GM20431 (cell line): Measurements from ENCODE around the gene ARL6.

Experiments used
- in situ Hi-C: fragments of 300-500 bp; cut with MseI, MboI; formaldehyde crosslinking; loops from one replicate; pipeline ENCODE4 v1.15.0; 2020; ENCODE audit warnings: low sequenced_read_pairs; ENCODE audit not compliant: unreplicated experiment

Gene ARL6

GRCh38 chr3:97764407-97765238, at the start of gene ARL6:
ARL6 (plus strand) TSS chr3:97764758; CDS start chr3:97768108, 3,350 bp downstream.
- in situ Hi-C loops, result no loop called here

- in situ Hi-C loops, result no loop called here
These were observed 45.3 kb upstream of the ARL6 start for GRCh38 chr3:97719156-97719821.

- in situ Hi-C loops, result no loop called here
These were observed 44.1 kb upstream of the ARL6 start for GRCh38 chr3:97720417-97720816.

- in situ Hi-C loops, result no loop called here
These were observed 43.1 kb upstream of the ARL6 start for GRCh38 chr3:97721446-97721845.

GRCh38 chr3:97736928-97737327, 27.6 kb upstream of the ARL6 start:
- in situ Hi-C loops, result no loop called here

GRCh38 chr3:97738761-97739160, 25.8 kb upstream of the ARL6 start:
- in situ Hi-C loops, result no loop called here

GRCh38 chr3:97742036-97742435, 22.5 kb upstream of the ARL6 start:
- in situ Hi-C loops, result no loop called here

- in situ Hi-C loops, result no loop called here
These were observed 20.3 kb upstream of the ARL6 start for GRCh38 chr3:97744289-97744688.

GRCh38 chr3:97763586-97764406, 762 bp upstream of the ARL6 start:
- in situ Hi-C loops, result no loop called here

- in situ Hi-C loops, result no loop called here
These were observed 778 bp downstream of the ARL6 start for GRCh38 chr3:97765336-97765735.

GRCh38 chr3:97772926-97773325, 8.4 kb downstream of the ARL6 start:
- in situ Hi-C loops, result no loop called here

GRCh38 chr3:97778152-97778551, 13.6 kb downstream of the ARL6 start:
- in situ Hi-C loops, result loop anchor here (25.0 kb wide), 1 partner anchor 559 kb away; no protein-coding TSS in a partner anchor

- in situ Hi-C loops, result loop anchor here (5.0 to 25.0 kb wide), 2 partner anchors 229 to 544 kb away; no protein-coding TSS in a partner anchor
These were observed 29.0 kb downstream of the ARL6 start for GRCh38 chr3:97793420-97794019.

- in situ Hi-C loops, result loop anchor here (25.0 kb wide), 1 partner anchor 541 kb away; no protein-coding TSS in a partner anchor
These were observed 31.4 kb downstream of the ARL6 start for GRCh38 chr3:97795951-97796350.

GRCh38 chr3:97804471-97804870, 39.9 kb downstream of the ARL6 start:
- in situ Hi-C loops, result no loop called here

- in situ Hi-C loops, result no loop called here
These were observed 46.3 kb downstream of the ARL6 start for GRCh38 chr3:97810779-97811390.

GRCh38 chr3:97815149-97815917, 50.8 kb downstream of the ARL6 start:
- in situ Hi-C loops, result no loop called here

- in situ Hi-C loops, result no loop called here
These were observed 52.3 kb downstream of the ARL6 start for GRCh38 chr3:97816811-97817210.

- in situ Hi-C loops, result no loop called here
These were observed 53.4 kb downstream of the ARL6 start for GRCh38 chr3:97817965-97818364.
